Measurements from ENCODE around the gene NRBF2. TPM values are rescaled to one million over a fixed set of nuclear protein-coding genes. Genes with fewer than 3 reads are reported as not detected.

Gene NRBF2
- total and polyA plus RNA-seq, 9 of the 15 experiments (the other 6 are each of a cell fraction or from before 2014, with no cell fraction given), result 20.8 to 52.1 (median 30.5) TPM

DNA sequence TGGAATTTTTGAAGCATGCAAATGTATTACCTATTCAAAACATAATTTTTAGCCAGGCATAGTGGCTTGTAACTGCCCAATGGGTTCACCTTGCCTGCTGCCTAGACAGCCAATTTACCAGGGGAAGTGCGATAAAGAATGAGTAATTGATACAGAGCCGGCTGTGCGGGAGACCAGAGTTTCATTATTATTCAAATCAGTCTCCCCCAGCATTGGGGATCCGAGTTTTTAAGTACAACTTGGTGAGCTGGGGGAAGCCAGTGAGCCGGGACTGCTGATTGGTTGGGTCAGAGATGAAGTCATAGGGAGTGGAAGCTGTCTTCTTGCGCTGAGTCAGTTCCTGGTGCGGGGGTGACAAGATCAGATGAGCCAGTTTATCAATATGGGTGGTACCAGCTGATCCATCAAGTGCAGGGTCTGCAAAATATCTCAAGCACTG lies 29.1 kb upstream of the NRBF2 start (continued):
- TF ChIP-seq, protein P1, sequence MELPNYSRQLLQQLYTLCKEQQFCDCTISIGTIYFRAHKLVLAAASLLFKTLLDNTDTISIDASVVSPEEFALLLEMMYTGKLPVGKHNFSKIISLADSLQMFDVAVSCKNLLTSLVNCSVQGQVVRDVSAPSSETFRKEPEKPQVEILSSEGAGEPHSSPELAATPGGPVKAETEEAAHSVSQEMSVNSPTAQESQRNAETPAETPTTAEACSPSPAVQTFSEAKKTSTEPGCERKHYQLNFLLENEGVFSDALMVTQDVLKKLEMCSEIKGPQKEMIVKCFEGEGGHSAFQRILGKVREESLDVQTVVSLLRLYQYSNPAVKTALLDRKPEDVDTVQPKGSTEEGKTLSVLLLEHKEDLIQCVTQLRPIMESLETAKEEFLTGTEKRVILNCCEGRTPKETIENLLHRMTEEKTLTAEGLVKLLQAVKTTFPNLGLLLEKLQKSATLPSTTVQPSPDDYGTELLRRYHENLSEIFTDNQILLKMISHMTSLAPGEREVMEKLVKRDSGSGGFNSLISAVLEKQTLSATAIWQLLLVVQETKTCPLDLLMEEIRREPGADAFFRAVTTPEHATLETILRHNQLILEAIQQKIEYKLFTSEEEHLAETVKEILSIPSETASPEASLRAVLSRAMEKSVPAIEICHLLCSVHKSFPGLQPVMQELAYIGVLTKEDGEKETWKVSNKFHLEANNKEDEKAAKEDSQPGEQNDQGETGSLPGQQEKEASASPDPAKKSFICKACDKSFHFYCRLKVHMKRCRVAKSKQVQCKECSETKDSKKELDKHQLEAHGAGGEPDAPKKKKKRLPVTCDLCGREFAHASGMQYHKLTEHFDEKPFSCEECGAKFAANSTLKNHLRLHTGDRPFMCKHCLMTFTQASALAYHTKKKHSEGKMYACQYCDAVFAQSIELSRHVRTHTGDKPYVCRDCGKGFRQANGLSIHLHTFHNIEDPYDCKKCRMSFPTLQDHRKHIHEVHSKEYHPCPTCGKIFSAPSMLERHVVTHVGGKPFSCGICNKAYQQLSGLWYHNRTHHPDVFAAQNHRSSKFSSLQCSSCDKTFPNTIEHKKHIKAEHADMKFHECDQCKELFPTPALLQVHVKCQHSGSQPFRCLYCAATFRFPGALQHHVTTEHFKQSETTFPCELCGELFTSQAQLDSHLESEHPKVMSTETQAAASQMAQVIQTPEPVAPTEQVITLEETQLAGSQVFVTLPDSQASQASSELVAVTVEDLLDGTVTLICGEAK (IDR thresholded peaks at IDR 0.05), result no peak
- TF ChIP-seq, protein P1 (CRISPR knock-in tag; IDR thresholded peaks at IDR 0.05), result no peak
- TF ChIP-seq ZNF316 (IDR thresholded peaks at IDR 0.05) (peak; percentile 76), MTA3 (IDR thresholded peaks at IDR 0.05; ENCODE audit: borderline replicate concordance) (peak; percentile 30; the same call in 1 of the 2 replicates), HOXB6 (CRISPR knock-in tag; IDR thresholded peaks at IDR 0.05; ENCODE audit: borderline replicate concordance) (no peak)
- TF ChIP-seq, protein P2, sequence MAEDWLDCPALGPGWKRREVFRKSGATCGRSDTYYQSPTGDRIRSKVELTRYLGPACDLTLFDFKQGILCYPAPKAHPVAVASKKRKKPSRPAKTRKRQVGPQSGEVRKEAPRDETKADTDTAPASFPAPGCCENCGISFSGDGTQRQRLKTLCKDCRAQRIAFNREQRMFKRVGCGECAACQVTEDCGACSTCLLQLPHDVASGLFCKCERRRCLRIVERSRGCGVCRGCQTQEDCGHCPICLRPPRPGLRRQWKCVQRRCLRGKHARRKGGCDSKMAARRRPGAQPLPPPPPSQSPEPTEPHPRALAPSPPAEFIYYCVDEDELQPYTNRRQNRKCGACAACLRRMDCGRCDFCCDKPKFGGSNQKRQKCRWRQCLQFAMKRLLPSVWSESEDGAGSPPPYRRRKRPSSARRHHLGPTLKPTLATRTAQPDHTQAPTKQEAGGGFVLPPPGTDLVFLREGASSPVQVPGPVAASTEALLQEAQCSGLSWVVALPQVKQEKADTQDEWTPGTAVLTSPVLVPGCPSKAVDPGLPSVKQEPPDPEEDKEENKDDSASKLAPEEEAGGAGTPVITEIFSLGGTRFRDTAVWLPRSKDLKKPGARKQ (CRISPR knock-in tag; IDR thresholded peaks at IDR 0.05), result no peak
- TF ChIP-seq, protein P3, sequence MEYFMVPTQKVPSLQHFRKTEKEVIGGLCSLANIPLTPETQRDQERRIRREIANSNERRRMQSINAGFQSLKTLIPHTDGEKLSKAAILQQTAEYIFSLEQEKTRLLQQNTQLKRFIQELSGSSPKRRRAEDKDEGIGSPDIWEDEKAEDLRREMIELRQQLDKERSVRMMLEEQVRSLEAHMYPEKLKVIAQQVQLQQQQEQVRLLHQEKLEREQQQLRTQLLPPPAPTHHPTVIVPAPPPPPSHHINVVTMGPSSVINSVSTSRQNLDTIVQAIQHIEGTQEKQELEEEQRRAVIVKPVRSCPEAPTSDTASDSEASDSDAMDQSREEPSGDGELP (CRISPR knock-in tag; IDR thresholded peaks at IDR 0.05; ENCODE audit: borderline replicate concordance), result peak; percentile 84
